22Rv1 (cell line): Measurements from ENCODE around the gene GNB5.

Experiments
- H3K27ac ChIP-seq: fragments of 450-650 bp; 2 replicates; pipeline ENCODE4 v1.5.1; 2017
- ZFX ChIP-seq: fragments of 450-650 bp; IDR thresholded peaks from 2 replicates; pipeline ENCODE4 v1.6.1; 2017; ENCODE audit warnings: antibody characterized with exemption, borderline replicate concordance
- TF ChIP-seq, protein P1 (sequence below): fragments of 450-650 bp; IDR thresholded peaks from 2 replicates; pipeline ENCODE4 v1.5.1; 2017; ENCODE audit warnings: mild to moderate bottlenecking

GNB5 gene

DNA sequence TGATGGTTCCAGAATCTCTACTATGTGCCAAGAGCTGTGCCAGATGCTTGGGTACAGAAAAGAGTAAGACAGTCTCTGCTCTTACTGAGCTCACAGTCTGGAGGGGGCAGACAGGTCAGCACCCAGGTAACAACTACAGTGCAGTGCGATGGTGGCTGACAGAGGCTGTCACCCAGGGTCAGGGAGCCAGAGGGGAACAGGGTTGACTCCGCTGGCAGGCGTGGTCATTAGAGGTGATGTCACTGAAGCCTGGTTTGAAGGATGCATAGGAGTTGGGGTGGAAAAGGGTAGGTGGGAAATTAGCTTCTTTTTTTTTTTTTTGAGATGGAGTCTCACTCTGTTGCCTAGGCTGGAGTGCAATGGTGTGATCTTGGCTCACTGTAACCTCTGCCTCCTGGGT lies 31.5 kb downstream of the GNB5 start:
- TF ChIP-seq, protein P1, sequence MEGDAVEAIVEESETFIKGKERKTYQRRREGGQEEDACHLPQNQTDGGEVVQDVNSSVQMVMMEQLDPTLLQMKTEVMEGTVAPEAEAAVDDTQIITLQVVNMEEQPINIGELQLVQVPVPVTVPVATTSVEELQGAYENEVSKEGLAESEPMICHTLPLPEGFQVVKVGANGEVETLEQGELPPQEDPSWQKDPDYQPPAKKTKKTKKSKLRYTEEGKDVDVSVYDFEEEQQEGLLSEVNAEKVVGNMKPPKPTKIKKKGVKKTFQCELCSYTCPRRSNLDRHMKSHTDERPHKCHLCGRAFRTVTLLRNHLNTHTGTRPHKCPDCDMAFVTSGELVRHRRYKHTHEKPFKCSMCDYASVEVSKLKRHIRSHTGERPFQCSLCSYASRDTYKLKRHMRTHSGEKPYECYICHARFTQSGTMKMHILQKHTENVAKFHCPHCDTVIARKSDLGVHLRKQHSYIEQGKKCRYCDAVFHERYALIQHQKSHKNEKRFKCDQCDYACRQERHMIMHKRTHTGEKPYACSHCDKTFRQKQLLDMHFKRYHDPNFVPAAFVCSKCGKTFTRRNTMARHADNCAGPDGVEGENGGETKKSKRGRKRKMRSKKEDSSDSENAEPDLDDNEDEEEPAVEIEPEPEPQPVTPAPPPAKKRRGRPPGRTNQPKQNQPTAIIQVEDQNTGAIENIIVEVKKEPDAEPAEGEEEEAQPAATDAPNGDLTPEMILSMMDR: no peak
- no peak for TF ChIP-seq ZFX
- H3K27ac ChIP-seq: no peak overlapping the region

DNA sequence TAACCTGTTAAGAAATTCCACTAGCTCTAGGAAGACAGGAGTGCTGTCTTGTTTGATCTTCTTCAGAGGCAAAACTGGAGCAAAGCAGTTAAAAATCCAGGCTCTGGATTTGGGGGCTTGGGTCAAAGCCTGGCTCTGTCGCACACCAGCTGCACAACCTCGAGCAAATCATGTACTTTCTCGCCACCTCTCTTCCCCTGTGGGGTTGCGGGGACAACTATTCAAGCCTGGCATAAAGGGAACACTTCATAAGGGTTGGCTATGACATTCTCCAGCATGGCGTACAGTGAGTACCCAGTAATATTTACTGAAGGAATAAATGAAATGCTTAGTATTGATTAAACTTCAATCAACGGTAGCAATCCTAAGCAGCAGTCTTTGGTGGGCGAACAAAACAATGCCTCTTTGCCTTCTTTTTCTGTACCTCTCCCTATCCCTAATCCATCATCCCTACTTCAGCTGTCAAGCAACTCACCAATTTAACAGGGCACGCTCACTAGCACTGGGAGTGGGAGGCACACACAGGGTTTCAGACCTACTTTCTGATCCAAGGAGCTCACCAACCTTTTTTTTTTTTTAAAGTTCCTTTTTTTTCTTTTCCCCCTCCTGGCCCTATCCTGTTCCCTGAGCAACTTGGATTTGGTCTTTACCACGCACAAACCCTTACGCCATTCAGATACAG lies 33.0 kb downstream of the GNB5 start:
- H3K27ac ChIP-seq: no peak overlapping the region
- TF ChIP-seq ZFX: no peak
- TF ChIP-seq, protein P1: no peak

DNA sequence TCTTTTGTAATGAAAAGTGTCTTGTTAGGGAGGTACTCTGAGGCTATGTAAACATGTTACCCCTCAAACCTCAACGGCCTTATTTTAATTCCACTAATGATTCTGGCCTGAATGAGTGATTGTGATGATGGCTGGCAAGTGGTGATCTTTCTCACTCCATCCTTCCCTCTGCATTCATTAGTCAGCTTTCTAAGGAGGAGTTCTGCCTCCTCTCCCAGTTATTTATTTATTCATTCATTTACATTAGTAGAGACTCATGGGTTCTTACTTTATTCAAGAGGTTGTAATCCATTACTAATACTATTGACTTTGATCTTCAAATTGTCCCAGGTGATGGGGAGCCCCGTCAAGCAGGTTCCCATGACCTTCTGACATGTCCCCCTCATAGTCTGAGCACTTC lies 35.3 kb downstream of the GNB5 start:
- no peak overlapping the region for H3K27ac ChIP-seq
- TF ChIP-seq ZFX: no peak
- TF ChIP-seq, protein P1: no peak

DNA sequence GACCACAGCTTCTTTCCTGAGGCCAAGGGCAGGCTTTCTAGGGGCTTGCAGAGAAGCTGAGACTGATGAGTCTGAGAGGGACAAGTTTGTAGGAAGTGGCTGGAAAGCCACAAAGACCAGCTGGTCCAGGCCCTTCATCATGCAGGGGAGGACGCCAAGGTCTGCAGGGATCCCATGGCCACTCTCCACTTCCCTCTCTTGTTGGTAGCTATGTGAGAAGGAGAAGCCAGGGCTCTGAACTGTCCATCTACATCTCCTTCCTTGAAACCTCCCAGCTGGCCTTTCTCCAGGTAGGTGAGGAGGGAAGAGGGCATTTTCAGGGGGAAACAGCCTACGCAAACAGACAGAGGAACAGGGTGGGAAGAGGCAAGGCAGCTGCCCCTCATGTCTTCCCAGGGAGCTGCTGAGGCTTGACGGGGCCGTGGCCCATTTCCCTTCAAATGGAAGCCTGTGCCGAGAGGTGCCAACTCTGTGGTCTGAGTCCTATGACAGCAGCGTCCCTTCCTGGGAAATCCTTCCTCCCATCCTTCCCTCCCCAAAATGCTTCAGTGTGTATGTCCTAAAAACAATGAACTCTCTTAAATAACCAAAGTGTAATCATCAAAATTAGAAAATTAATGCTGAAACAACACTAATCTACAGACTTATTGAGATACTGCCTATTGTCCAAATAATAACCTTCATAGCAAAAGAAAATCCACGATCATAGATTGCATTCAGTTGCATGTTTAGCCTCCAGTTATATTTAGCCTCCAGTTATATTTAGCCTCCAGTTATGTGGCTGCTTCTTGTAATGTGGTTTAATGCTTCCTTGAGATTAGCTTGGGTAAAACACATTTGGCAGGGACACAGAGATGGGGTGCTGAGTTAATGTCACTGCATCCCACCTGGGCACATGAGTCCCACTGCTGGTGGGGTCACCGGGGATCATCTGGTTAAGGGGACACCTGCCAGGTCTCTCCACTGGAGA lies 36.0 kb downstream of the GNB5 start:
- no peak for TF ChIP-seq ZFX
- no peak overlapping the region for H3K27ac ChIP-seq

DNA sequence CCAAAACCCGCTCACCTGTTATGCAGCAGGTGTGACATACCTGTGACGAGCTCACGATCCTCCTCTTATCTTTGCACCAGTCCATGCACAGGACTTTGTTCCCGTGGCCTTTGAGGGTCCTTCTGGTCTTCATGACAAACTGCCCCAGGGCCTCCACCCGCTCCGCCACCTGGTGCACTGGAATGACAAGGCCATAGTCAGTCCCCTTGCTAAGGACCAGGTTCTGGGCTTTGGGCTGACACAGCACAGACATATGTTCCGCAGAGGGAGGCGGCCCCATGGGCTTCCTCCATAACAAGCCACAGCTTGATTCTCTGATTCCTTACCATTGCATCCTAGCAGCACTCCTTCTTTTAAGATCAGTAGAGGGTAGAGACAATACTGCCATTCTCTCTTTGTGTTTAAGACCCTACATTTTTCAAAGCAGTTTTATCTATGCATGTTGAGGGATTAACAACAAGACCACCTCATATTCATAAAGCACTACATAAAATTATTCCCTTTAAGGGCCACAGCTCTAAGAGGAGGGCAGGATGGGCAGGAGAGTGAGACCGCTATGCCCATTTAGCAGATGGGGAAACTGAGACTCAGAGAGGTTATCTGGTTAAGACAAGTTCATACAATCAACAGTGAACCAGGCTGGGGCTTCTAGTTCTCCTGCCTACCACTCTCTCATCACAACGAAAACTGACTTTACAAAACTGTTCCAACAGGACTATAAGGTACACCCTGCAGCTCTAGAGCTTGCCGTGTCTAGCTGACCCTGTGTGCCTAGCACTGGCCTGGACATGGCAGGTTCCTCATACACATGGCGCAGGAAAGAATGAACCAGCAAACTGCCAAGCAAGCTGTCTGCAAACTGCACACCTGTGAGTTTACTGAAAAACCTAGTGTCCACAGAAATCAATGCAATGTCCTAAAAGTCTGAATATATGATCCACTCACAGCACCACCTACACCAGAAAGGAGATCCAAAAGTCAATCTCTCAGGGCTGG lies 37.0 kb downstream of the GNB5 start:
- TF ChIP-seq, protein P1: no peak
- no peak for TF ChIP-seq ZFX
- H3K27ac ChIP-seq: no peak overlapping the region

DNA sequence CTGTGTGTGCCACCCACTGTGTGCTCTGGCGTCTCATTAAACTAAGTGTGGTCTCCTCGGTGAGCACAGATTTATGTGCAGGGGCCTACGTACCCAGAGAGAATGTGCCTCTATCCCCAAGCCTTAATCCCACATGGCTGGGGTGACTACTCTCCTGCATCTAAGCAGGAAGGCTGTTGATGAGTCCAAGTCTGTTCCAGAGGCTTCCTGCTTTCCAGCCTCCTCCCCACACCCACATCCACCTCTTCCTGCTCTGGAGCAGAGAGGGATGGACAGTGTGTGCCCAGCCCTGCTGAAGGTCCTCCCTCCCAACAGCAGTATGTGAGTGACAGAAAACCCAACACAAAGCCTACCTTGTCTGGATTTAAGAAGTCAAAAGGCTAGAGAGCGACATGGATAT lies 39.8 kb downstream of the GNB5 start:
- no peak overlapping the region for H3K27ac ChIP-seq
- TF ChIP-seq, protein P1: no peak
- TF ChIP-seq ZFX: no peak

DNA sequence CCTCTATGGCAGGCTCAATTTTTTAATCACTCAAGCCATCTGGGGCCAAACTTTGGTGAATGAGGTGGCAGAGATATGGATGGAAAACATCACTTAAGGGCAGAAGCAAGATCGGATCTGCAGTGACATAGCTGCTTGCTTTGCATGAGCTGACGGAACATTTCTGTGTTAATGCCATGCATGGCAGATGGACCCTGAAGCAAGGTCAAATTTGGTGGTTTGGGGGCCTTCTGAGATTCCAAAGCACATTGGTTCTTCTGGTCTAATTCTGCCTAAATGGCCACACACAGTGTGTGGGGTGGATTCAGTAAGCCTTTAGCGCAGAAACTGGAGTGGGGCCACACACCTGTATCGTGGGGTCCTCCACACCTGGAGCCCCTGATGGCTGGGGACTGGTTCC lies 40.3 kb downstream of the GNB5 start:
- no peak overlapping the region for H3K27ac ChIP-seq

More for the DNA sequence above, 40.3 kb downstream of the GNB5 start:
- no peak for TF ChIP-seq ZFX
- TF ChIP-seq, protein P1: no peak
